Spinal cord (tissue), 10 donors: ENCODE measurements around the gene THAP10. TPM values are rescaled to one million over a fixed set of nuclear protein-coding genes. Genes with fewer than 3 reads are reported as not detected.

Source experiments
- DNase-seq, 6 donors: peaks; one replicate each; pipeline versions ENCODE4 v3.0.0 to v3.0.0-alpha.2; 2013 to 2015; ENCODE audit warnings: low spot score in 6 of 6, low read depth in 4 of 6
- H3K27ac ChIP-seq: one replicate; pipeline ENCODE4 v1.5.1; 2013; ENCODE audit warnings: low read depth, low read length, control low read depth
- H3K27me3 ChIP-seq: one replicate; pipeline ENCODE4 v1.6.1; 2013; ENCODE audit warnings: low read length; ENCODE audit not compliant: control insufficient read depth, insufficient read depth
- H3K36me3 ChIP-seq: one replicate; pipeline ENCODE4 v1.6.1; 2013; ENCODE audit warnings: low read length; ENCODE audit not compliant: control insufficient read depth, insufficient read depth
- H3K4me1 ChIP-seq: one replicate; pipeline ENCODE4 v1.6.1; 2013; ENCODE audit warnings: low read length; ENCODE audit not compliant: control insufficient read depth, insufficient read depth
- H3K4me3 ChIP-seq: one replicate; pipeline ENCODE4 v1.5.1; 2013; ENCODE audit warnings: low read depth, low read length, control low read depth
- H3K9me3 ChIP-seq: one replicate; pipeline ENCODE4 v1.6.1; 2013; ENCODE audit warnings: low read length; ENCODE audit not compliant: control insufficient read depth, insufficient read depth
- WGBS: methylation state at CpG from one replicate; pipeline ENCODE4 v1.1.5; 2013; ENCODE audit warnings: missing lambda C conversion rate; ENCODE audit not compliant: insufficient coverage; 5-methylcytosine and 5-hydroxymethylcytosine counted together
- polyA plus RNA-seq, 2 donors: library from polyadenylated mRNA; unstranded; fragments of 120-200 nt; gene quantifications; one replicate each; pipeline ENCODE4 v1.2.1, GENCODE V29; 2013; ENCODE audit not compliant: insufficient read length in 2 of 2
- total RNA-seq, 2 donors: library from RNA; depleted of rRNA in 1 of 2; stranded (reverse); fragments of 120-200 nt in 1 of 2; fragments of >200 nt in 1 of 2; gene quantifications; one replicate each; pipeline versions ENCODE4 v1.2.3 to v1.2.4, GENCODE V29; 2013 to 2014
- donor health status: healthy.

THAP10 gene
- total and polyA plus RNA-seq, 4 donors: 4.3 to 19.3 (median 9.6) TPM

DNA sequence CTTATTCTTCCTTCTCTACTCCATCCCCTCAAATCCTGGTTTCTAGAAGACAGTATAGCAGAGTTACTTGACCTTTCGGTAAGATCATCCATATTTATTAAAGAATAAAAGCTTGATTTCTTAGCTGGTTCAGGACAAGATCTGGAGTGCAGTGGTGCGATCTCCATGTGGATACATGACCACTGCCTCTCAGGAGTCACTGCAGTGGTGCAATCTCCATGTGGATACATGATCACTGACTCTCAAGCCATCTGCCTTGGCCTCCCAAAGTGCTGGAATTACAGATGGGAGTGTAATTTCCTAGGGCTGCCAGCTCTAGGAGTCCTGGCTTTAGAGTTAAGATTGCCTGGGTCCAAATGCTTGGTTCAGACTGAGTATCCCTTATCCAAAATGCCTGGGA lies 54.8 kb downstream of the THAP10 start:
- WGBS: 100% methylated on average over 1 of the region's 2 CpGs
- DNase-seq: no peak

GRCh38 chr15:70835841-70836240 lies 56.4 kb downstream of the THAP10 start:
- no CpG with 5 or more reads among the region's 3 CpGs for WGBS
- DNase-seq: no peak
- Histone ChIP-seq H3K4me1 (no peaks in the 10 kb centered on the region), H3K9me3 (no peaks in the 10 kb centered on the region), H3K27me3 (no peaks in the 10 kb centered on the region), H3K27ac (no peak overlapping the region), H3K36me3 (peaks cover 29% of the 10 kb centered on the region), H3K4me3 (no peak overlapping the region)

More for the DNA sequence above, 54.8 kb downstream of the THAP10 start:
- Histone ChIP-seq H3K27ac (no peak overlapping the region), H3K4me1 (no peaks in the 10 kb centered on the region), H3K9me3 (no peaks in the 10 kb centered on the region), H3K4me3 (no peak overlapping the region), H3K36me3 (peaks cover 22% of the 10 kb centered on the region), H3K27me3 (no peaks in the 10 kb centered on the region)

GRCh38 chr15:70835415-70835814 lies 56.8 kb downstream of the THAP10 start:
- Histone ChIP-seq H3K36me3 (peaks cover 30% of the 10 kb centered on the region), H3K4me3 (no peak overlapping the region), H3K27me3 (no peaks in the 10 kb centered on the region), H3K9me3 (no peaks in the 10 kb centered on the region), H3K27ac (no peak overlapping the region), H3K4me1 (no peaks in the 10 kb centered on the region)
- 98% methylated on average over 6 of the region's 6 CpGs for WGBS
- no peak for DNase-seq

- H3K4me1 ChIP-seq: no peaks in the 10 kb centered on the region
- H3K4me3 ChIP-seq: no peak overlapping the region
- H3K27me3 ChIP-seq: no peaks in the 10 kb centered on the region
- no peaks in the 10 kb centered on the region for H3K9me3 ChIP-seq
- WGBS: 100% methylated on average over 2 of the region's 2 CpGs
- peaks cover 30% of the 10 kb centered on the region for H3K36me3 ChIP-seq
- DNase-seq: no peak
- no peak overlapping the region for H3K27ac ChIP-seq
These were observed 57.2 kb downstream of the THAP10 start for GRCh38 chr15:70834999-70835398.

DNA sequence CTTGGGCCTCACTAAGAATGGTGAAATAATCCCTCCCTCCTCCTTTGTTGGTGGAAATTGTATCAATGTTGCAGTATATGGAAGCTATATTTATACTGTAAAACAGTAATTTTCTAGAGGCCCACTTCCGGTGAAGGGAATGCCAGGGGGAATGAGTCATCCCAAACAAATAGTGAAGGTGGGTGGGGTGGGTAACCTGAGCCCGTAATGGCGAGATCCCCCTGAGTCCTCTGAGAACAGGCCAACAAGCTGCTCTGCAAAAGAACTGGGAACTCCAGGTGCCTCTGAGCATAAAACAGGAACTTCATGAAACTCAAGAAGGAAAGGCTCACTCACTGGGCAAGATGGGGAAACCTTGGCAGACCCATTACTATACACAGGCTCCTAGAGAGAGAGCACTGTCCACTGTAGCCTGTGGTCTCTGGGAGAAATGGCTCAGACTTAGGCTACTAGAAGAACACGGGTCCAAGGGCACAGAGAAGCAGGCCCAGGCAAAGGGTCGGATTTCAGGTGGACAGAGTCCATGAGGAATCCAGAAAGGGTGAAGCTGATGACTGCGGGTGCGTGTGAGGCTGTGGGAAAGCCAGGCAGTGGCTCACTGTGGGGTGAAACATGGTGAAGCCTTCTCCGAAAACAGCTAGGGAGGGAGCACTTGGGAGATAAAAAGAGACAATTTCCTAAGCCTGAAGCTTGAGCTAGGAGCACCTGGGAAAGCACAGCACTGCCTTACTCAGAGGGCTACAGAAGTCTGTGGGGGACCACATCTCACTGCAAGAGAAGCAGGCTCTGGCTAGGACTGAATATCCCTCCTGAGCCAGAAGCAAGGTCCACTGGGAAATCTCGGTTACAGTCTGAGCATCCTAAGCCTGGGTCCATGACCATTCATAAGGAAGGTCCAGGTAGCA lies 58.1 kb downstream of the THAP10 start:
- DNase-seq: no peak
- 90% methylated on average over 6 of the region's 9 CpGs for WGBS
- Histone ChIP-seq H3K27ac (no peak overlapping the region), H3K4me3 (no peak overlapping the region), H3K4me1 (no peaks in the 10 kb centered on the region), H3K27me3 (no peaks in the 10 kb centered on the region), H3K36me3 (peaks cover 30% of the 10 kb centered on the region), H3K9me3 (no peaks in the 10 kb centered on the region)

GRCh38 chr15:70833422-70833821 lies 58.8 kb downstream of the THAP10 start:
- Histone ChIP-seq H3K9me3 (no peaks in the 10 kb centered on the region), H3K27ac (no peak overlapping the region), H3K36me3 (peaks cover 30% of the 10 kb centered on the region), H3K27me3 (no peaks in the 10 kb centered on the region), H3K4me3 (no peak overlapping the region), H3K4me1 (no peaks in the 10 kb centered on the region)
- DNase-seq: no peak
- WGBS: no CpG with 5 or more reads among the region's 3 CpGs

GRCh38 chr15:70832176-70832575 lies 60.1 kb downstream of the THAP10 start:
- WGBS: 98% methylated on average over 20 of the region's 20 CpGs
- no peaks in the 10 kb centered on the region for H3K9me3 ChIP-seq

More at GRCh38 chr15:70832176-70832575, 60.1 kb downstream of the THAP10 start:
- H3K4me1 ChIP-seq: no peaks in the 10 kb centered on the region
- peaks cover 30% of the 10 kb centered on the region for H3K36me3 ChIP-seq
- no peak for DNase-seq
- no peaks in the 10 kb centered on the region for H3K27me3 ChIP-seq
- no peak overlapping the region for H3K27ac ChIP-seq
- H3K4me3 ChIP-seq: no peak overlapping the region

Other genes starting within 250 kb of the THAP10 start
- 100 to 1,000 TPM; 114 to 188 TPM for gene UACA, start 128.9 kb downstream of the THAP10 start, total RNA-seq
- 10 to 100 TPM; 50.8 to 60.2 TPM for gene UACA, start 128.9 kb downstream of the THAP10 start, polyA plus RNA-seq
- gene LARP6, start 38.3 kb downstream of the THAP10 start, total RNA-seq: 10 to 100 TPM; 20.6 to 32.6 TPM
- gene LARP6, start 38.3 kb downstream of the THAP10 start, polyA plus RNA-seq: 10 to 100 TPM; 45.8 to 49.0 TPM
- 10 to 100 TPM; 32.5 to 92.5 TPM for gene LRRC49, start 393 bp upstream of the THAP10 start, total RNA-seq
- gene LRRC49, start 393 bp upstream of the THAP10 start, polyA plus RNA-seq: 10 to 100 TPM; 55.5 to 56.2 TPM
- gene THSD4, start 223.0 kb upstream of the THAP10 start, total RNA-seq: 100 to 1,000 TPM in 1 of 2 donors, 10 to 100 TPM in 1; 85.9 to 127 TPM
- gene THSD4, start 223.0 kb upstream of the THAP10 start, polyA plus RNA-seq: 10 to 100 TPM; 18.2 to 40.6 TPM